G401 (cell line): Measurements from ENCODE around the gene C1QTNF8. TPM values are rescaled to one million over a fixed set of nuclear protein-coding genes. Genes with fewer than 3 reads are reported as not detected.
A peak's percentile ranks its signal among the peaks of the same experiment; 100 is the strongest.

Experiments used
- DNase-seq: peaks from one replicate; pipeline ENCODE4 v3.0.0-alpha.2; 2015; ENCODE audit warnings: low spot score
- in situ Hi-C: cut with HindIII; loops from 2 replicates; pipeline ENCODE4 v1.10.0; 2016; ENCODE audit warnings: low sequenced_read_pairs, mixed read lengths
- total RNA-seq: library from RNA; depleted of rRNA; stranded (reverse); fragments of >200 nt; shearing (Covaris generic); gene quantifications from 2 replicates; pipeline ENCODE4 v1.2.3, GENCODE V29; 2014

C1QTNF8 gene
- total RNA-seq, 1 experiment from 2014 or later = 2.6 TPM

- in situ Hi-C loops = no loop called here
Observed at GRCh38 chr16:1053121-1053521, 42.9 kb downstream of the C1QTNF8 start.

GRCh38 chr16:1052721-1053120 lies 43.3 kb downstream of the C1QTNF8 start:
- in situ Hi-C loops = no loop called here

More at GRCh38 chr16:1053121-1053521, 42.9 kb downstream of the C1QTNF8 start:
- DNase-seq = no peak

GRCh38 chr16:1051446-1051845 lies 44.6 kb downstream of the C1QTNF8 start:
- DNase-seq = no peak
- in situ Hi-C loops = no loop called here

More at GRCh38 chr16:1052721-1053120, 43.3 kb downstream of the C1QTNF8 start:
- DNase-seq = no peak

- in situ Hi-C loops = no loop called here
Observed at GRCh38 chr16:1050921-1051320, 45.1 kb downstream of the C1QTNF8 start.

GRCh38 chr16:1050516-1050915 lies 45.5 kb downstream of the C1QTNF8 start:
- DNase-seq = no peak
- in situ Hi-C loops = no loop called here

More at GRCh38 chr16:1050921-1051320, 45.1 kb downstream of the C1QTNF8 start:
- DNase-seq = no peak

GRCh38 chr16:1049976-1050247 lies 46.1 kb downstream of the C1QTNF8 start:
- DNase-seq = no peak

GRCh38 chr16:1049113-1049975 lies 46.7 kb downstream of the C1QTNF8 start:
- DNase-seq = no peak
- in situ Hi-C loops = no loop called here

More at GRCh38 chr16:1049976-1050247, 46.1 kb downstream of the C1QTNF8 start:
- in situ Hi-C loops = no loop called here

- in situ Hi-C loops = no loop called here
Observed at GRCh38 chr16:1048442-1049112, 47.5 kb downstream of the C1QTNF8 start.

GRCh38 chr16:1047801-1048200 lies 48.2 kb downstream of the C1QTNF8 start:
- no peak for DNase-seq
- in situ Hi-C loops = no loop called here

More at GRCh38 chr16:1048442-1049112, 47.5 kb downstream of the C1QTNF8 start:
- peak; percentile 30 for DNase-seq

- in situ Hi-C loops = no loop called here
Observed at GRCh38 chr16:1047123-1047522, 48.9 kb downstream of the C1QTNF8 start.

GRCh38 chr16:1045993-1046911 lies 49.8 kb downstream of the C1QTNF8 start:
- in situ Hi-C loops = no loop called here
- no peak for DNase-seq

More at GRCh38 chr16:1047123-1047522, 48.9 kb downstream of the C1QTNF8 start:
- DNase-seq = no peak

- in situ Hi-C loops = no loop called here
- no peak for DNase-seq
Observed at GRCh38 chr16:1045310-1045992, 50.6 kb downstream of the C1QTNF8 start.

GRCh38 chr16:1044460-1045309 lies 51.4 kb downstream of the C1QTNF8 start:
- in situ Hi-C loops = no loop called here
- DNase-seq = no peak

- DNase-seq = no peak
- in situ Hi-C loops = no loop called here
Observed at GRCh38 chr16:1043881-1044451, 52.1 kb downstream of the C1QTNF8 start.

GRCh38 chr16:1042866-1043265 lies 53.2 kb downstream of the C1QTNF8 start:
- in situ Hi-C loops = no loop called here

GRCh38 chr16:1042049-1042744 lies 53.8 kb downstream of the C1QTNF8 start:
- DNase-seq = no peak
- in situ Hi-C loops = no loop called here

More at GRCh38 chr16:1042866-1043265, 53.2 kb downstream of the C1QTNF8 start:
- no peak for DNase-seq

- in situ Hi-C loops = no loop called here
- no peak for DNase-seq
Observed at GRCh38 chr16:1040346-1040745, 55.7 kb downstream of the C1QTNF8 start.
